ENCODE results near the gene RIOX2.

GRCh38 chr3:97930018-97930417 lies 42.2 kb downstream of the RIOX2 start:
- TF ChIP-seq CTCF (conservative IDR thresholded peaks at IDR 0.05; ENCODE audit: low read depth, low read length): no peak
- no peak for TF ChIP-seq EZH2 (IDR thresholded peaks at IDR 0.05; ENCODE audit: borderline replicate concordance, low read depth, low read length, poor library complexity, severe bottlenecking)

Measured in A673 (cell line).